Measurements from ENCODE around the gene IRF3. TPM values are rescaled to one million over a fixed set of nuclear protein-coding genes. Genes with fewer than 3 reads are reported as not detected.

The IRF3 gene, protein sequence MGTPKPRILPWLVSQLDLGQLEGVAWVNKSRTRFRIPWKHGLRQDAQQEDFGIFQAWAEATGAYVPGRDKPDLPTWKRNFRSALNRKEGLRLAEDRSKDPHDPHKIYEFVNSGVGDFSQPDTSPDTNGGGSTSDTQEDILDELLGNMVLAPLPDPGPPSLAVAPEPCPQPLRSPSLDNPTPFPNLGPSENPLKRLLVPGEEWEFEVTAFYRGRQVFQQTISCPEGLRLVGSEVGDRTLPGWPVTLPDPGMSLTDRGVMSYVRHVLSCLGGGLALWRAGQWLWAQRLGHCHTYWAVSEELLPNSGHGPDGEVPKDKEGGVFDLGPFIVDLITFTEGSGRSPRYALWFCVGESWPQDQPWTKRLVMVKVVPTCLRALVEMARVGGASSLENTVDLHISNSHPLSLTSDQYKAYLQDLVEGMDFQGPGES
- total RNA-seq, result 33.0 and 39.3 TPM in 2 replicates

GRCh38 chr19:49665351-49666119, at the start of gene IRF3, which contains the start of gene BCL2L12:
Gene IRF3 (minus strand): TSS chr19:49665857. CDS start chr19:49664838, 1,019 bp downstream.
Gene BCL2L12 (plus strand): TSS chr19:49665933. CDS start chr19:49666693, 760 bp downstream.

GRCh38 chr19:49690656-49691242, 25.1 kb upstream of the IRF3 start, which contains the start of gene CPT1C:
Gene CPT1C (plus strand): TSS chr19:49691116. CDS start chr19:49692253, 1,137 bp downstream.

GRCh38 chr19:49689133-49690078, 23.7 kb upstream of the IRF3 start, which contains the start of gene ADM5:
Gene ADM5 (plus strand): TSS chr19:49689594. CDS start chr19:49689838, 244 bp downstream.

DNA sequence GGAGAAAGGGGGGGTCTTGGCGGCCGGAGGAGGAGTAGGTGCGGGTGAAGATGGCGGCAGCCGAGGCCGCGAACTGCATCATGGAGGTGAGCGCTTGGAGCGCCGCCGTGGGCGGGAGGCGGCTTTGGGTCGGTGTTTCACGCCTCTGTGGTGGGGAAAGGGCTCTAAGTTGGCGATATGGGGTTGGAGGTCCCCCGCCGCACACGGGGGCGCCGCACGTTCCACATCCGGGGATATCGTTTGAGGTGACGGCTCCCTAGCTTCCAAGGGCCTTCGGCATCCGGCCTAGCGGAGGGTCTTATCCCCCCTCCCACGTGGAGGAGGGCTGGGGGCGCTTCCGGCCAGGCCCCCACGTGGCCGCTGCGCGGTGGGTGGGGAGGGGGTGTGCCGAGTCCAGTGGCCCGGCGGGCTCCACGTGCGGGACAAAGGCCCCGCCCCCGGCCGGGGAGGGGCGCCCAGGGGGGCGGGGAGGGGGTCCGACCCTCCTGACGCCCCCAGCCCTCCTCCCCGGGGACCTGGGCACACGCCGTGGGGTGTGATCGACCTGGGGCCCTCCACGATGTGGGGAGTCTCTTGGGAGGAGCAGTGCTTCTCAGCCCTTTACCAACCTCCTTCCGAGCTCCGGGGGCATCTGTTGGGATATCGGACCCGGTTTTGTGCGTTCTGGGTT, 11.7 kb upstream of the IRF3 start, which contains the start of gene PRMT1:
PRMT1 (plus strand) TSS at position 41 of the 670 bp plus-strand sequence; CDS start at position 51, 10 bp downstream.

DNA sequence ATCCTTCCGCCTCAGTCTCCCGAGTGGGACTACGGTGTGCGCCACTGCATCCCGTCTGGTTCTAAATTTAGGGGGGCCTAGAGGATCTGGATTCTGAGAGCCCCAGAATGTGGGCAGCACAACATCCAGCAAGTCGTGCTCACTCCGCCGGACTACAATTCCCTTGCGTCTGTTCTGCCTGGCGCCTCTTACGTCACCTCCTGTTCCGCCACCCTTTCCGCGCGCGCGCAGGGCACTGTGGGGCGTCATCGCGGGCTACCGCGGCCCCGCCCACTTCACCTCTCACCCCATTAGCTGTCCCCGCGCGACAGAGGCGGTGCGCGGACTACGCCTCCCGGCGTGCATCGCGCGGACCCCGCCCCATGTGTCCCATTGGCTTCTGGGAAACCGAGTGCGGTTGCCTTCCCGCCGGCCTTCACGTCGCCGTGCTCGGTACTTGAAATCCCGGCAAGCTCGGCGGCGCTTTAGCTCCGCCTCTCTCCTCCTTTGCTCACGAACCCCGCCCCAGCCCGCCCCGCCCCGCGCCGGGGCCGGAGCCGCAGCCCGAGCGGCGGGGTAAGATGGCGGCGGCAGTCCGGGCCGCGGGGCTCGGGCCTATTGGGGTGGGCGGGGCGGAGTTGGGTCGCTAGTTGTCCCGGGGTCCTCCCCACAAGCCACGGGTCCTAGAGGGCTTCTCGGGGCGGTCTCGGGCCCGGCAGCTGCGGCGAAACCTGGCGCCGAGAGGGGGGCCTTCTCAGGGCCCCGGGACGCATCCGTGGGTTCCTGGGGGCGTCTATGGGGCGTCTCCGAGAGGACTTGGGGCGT, 23.8 kb downstream of the IRF3 start, which contains the start of gene SCAF1:
SCAF1 (plus strand) TSS at position 522 of the 804 bp plus-strand sequence. CDS start 2,818 bp downstream, outside the sequence.

GRCh38 chr19:49640113-49640898, 25.4 kb downstream of the IRF3 start, which contains the start of gene RRAS:
Gene RRAS (minus strand): TSS chr19:49640143. CDS start chr19:49640098, 45 bp downstream.

Other genes with a start within 250 kb of the IRF3 start
- not detected in 2 replicates for gene PTH2, start 242.4 kb downstream of the IRF3 start, total RNA-seq
- gene GFY, start 240.5 kb downstream of the IRF3 start, total RNA-seq, result not detected in 2 replicates
- not detected in 2 replicates for gene SLC17A7, start 224.3 kb downstream of the IRF3 start, total RNA-seq
- 52.9 and 75.9 TPM in 2 replicates for gene PIH1D1, start 214.0 kb downstream of the IRF3 start, total RNA-seq
- 25.3 and 36.2 TPM in 2 replicates for gene ALDH16A1, start 212.6 kb downstream of the IRF3 start, total RNA-seq
- 2.6 and 3.3 TPM in 2 replicates for gene FLT3LG, start 191.6 kb downstream of the IRF3 start, total RNA-seq
- gene RPL13A, start 178.2 kb downstream of the IRF3 start, total RNA-seq, result 4,979 and 5,980 TPM in 2 replicates
- gene RPS11, start 169.4 kb downstream of the IRF3 start, total RNA-seq, result 4,757 and 6,131 TPM in 2 replicates
- gene FCGRT, start 153.2 kb downstream of the IRF3 start, total RNA-seq, result 117 and 185 TPM in 2 replicates
- 161 and 237 TPM in 2 replicates for gene RCN3, start 137.9 kb downstream of the IRF3 start, total RNA-seq
- gene NOSIP, start 85.3 kb downstream of the IRF3 start, total RNA-seq, result 63.1 and 64.5 TPM in 2 replicates
- 0.09 TPM in 1 of 2 replicates, not detected in the other for gene PRRG2, start 84.5 kb downstream of the IRF3 start, total RNA-seq
- 6.9 and 8.0 TPM in 2 replicates for gene PRR12, start 74.7 kb downstream of the IRF3 start, total RNA-seq
- 93.1 and 141 TPM in 2 replicates for gene RRAS, start 25.7 kb downstream of the IRF3 start, total RNA-seq
- gene SCAF1, start 23.6 kb downstream of the IRF3 start, total RNA-seq, result 31.8 and 47.6 TPM in 2 replicates
- 4.9 and 19.4 TPM in 2 replicates for gene BCL2L12, start 76 bp upstream of the IRF3 start, total RNA-seq
- 165 and 173 TPM in 2 replicates for gene PRMT1, start 11.4 kb upstream of the IRF3 start, total RNA-seq
- 0.12 and 0.26 TPM in 2 replicates for gene ADM5, start 23.7 kb upstream of the IRF3 start, total RNA-seq
- gene CPT1C, start 25.3 kb upstream of the IRF3 start, total RNA-seq, result 11.0 and 14.8 TPM in 2 replicates
- 0.47 and 3.6 TPM in 2 replicates for gene TSKS, start 97.4 kb upstream of the IRF3 start, total RNA-seq
- 174 and 177 TPM in 2 replicates for gene AP2A1, start 101.1 kb upstream of the IRF3 start, total RNA-seq
- gene FUZ, start 147.4 kb upstream of the IRF3 start, total RNA-seq, result 12.3 and 24.7 TPM in 2 replicates
- 22.5 and 23.3 TPM in 2 replicates for gene MED25, start 152.4 kb upstream of the IRF3 start, total RNA-seq
- 93.7 and 94.1 TPM in 2 replicates for gene PTOV1, start 185.3 kb upstream of the IRF3 start, total RNA-seq
- 25.6 and 31.2 TPM in 2 replicates for gene PNKP, start 201.7 kb upstream of the IRF3 start, total RNA-seq
- gene AKT1S1, start 211.5 kb upstream of the IRF3 start, total RNA-seq, result 39.9 and 47.8 TPM in 2 replicates
- 30.7 and 32.6 TPM in 2 replicates for gene TBC1D17, start 211.8 kb upstream of the IRF3 start, total RNA-seq
- not detected in 2 replicates for gene IL4I1, start 231.0 kb upstream of the IRF3 start, total RNA-seq

Data from pericardium fibroblast (primary cell).